Endometrial microvascular endothelial cells (primary cell): ENCODE data around the gene FOSL1. TPM values are rescaled to one million over a fixed set of nuclear protein-coding genes. Genes with fewer than 3 reads are reported as not detected.

Source experiments
- in situ Hi-C: cut with HindIII; loops from 2 replicates; pipeline ENCODE4 v1.10.0; 2017; ENCODE audit warnings: low sequenced_read_pairs, low pct_unique_long_range_greater_than_20kb; ENCODE audit errors: inconsistent ontology term
- total RNA-seq: library from RNA; depleted of rRNA; stranded (reverse); fragments of >200 nt; gene quantifications from one replicate; pipeline ENCODE4 v1.2.3, GENCODE V29; 2015; ENCODE audit errors: inconsistent ontology term

Gene FOSL1
- total RNA-seq, 1 donor from 2014 or later: 81.7 TPM

DNA sequence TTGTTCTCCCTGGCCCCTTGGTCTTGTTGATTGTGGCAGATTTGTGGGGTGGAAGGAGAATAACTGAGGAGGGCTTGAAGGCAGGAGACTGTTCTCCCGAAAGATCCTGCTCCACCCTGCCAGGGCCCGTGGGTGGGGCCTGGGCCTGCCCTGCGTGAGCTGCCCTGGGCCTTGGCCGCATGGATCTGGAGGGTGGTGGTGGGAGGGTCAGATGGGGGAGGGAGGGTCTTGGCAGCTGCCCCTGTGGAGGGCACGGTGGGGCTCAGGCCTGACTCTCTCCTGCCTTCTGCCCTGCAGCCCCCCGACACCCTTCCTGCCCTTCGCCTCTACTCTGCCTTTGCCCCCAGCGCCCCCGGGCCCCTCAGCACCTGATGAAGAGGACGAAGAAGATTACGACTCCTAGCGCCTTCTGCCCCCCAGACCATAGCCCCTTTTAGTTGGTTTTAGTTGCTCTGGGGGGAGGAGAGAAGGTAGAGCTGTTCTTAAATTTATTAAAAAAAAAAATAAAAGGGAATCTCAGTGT lies 20.9 kb upstream of the FOSL1 start:
- in situ Hi-C loops: no loop called here

DNA sequence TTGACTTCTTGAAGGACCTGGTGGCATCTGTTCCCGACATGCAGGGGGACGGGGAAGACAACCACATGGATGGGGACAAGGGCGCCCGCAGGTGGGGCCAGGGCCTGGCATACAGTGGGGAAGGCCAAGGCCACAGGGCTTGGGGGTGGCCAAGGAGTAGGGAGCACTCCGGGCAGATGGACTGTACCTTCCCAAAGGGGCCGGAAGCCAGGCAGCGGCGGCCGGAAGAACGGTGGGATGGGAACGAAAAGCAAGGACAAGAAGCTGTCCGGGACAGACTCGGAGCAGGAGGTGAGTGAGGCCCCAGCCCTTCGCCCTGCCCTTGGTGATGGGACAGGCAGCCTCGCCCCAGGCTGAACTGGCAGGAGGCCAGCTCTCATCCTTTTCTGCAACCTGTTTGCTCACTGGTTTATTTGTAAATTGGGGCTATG lies 20.2 kb upstream of the FOSL1 start:
- in situ Hi-C loops: no loop called here

DNA sequence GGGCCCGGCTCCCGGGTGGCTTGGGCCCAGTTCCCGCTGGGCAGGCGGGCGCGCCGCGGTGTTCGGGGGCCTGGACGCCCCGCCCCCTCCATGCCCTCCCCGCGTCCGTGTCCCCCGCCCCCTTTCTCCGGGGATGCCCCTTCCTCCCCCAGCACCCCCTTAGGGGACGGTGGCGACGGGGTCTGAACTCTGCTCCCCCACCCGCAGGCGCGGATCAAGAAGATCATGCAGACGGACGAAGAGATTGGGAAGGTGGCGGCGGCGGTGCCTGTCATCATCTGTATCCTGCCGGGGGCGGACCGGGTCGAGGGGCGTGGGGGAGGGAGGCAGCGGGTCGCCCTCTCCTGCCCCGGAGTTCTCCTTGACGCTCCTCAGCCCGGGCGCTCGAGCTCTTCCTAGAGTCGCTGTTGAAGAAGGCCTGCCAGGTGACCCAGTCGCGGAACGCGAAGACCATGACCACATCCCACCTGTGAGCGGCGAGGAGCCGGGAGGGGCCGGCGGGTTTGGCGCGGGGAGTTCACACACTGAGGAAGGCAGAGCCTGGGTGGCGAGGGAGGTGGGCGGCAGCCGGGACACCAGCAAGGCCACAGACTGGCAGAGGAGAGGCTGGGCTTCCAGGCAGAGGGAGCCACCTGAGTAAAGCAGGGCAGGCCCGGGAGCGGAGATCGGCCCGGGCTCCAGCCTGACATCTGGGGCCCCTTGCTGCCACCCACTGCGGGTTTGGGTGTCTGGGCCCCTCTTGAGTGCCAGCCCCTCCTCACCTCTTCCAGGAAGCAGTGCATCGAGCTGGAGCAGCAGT lies 19.6 kb upstream of the FOSL1 start:
- in situ Hi-C loops: no loop called here

DNA sequence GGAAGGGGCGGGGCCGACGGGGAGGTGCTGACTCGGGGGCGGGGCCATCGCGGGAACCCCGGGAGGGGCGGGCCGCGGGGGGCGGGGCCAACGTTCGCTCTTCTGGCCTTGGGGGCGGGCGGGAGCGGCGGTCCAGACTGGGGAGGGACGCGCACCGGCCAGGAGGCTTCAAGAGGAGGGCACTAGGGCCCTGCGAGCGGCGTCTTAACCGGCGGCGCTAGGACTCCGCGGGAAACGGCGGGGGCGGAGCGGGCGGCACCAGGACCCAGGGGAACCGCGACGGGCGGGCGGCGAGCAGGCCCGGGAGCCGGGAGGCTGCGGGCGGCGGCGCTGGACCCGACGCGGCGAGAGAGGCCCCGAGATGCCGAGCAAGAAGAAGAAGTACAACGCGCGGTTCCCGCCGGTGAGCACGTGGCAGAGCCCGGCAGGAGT lies 19.0 kb upstream of the FOSL1 start, which contains the start of gene DRAP1:
Gene DRAP1 (plus strand): TSS at position 286 of the 432 bp plus-strand sequence. CDS start 76 bp downstream, at position 362.
- in situ Hi-C loops: no loop called here

DNA sequence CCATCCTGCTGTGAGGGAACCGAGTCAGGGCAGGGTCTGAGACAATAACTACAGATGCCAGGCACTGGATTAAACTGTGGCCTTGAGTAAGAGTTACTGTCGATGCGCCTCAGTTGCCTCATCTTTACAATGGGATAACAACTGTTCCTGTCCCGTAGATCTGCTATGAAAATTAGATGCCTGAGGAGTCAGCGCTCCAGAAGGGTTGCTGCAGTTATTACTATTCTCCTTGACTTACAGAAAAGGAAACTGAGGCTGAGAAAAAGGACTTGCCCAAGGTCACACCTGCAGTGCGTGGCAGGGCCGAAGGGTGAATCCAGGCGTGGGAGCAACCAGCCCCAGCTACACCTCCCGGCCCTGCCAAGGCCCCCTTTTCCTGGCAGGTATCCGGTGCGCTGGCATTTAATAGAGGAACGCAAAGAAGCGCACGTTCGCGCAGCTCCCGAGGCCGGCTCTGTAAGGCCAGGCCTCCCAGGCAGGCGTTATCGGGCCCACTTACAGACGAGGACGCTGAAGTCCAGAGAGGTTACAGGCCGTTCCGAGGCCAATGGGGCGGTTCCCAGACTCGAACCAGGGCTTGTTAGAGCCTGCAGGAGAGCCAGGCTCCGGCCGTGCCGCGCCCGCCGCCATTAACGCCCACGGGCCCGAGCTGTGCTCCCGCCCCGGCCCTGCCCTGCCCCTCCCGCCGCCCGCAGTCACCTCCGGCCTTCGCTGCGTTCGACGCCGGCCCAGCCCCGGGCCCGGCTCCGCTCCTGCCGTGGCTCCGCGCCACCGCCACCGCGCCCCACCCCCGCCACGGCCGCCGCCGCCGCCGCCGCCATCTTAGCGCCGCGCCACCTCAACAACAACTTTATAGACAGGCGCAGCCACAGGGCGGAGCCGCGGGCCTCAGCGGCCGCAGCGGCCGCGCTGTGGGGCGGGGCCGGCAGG lies 18.3 kb upstream of the FOSL1 start, which contains the start of gene C11orf68:
Gene C11orf68 (minus strand): TSS at position 852 of the 930 bp plus-strand sequence. CDS start 31 bp downstream, at position 821.
- in situ Hi-C loops: no loop called here

DNA sequence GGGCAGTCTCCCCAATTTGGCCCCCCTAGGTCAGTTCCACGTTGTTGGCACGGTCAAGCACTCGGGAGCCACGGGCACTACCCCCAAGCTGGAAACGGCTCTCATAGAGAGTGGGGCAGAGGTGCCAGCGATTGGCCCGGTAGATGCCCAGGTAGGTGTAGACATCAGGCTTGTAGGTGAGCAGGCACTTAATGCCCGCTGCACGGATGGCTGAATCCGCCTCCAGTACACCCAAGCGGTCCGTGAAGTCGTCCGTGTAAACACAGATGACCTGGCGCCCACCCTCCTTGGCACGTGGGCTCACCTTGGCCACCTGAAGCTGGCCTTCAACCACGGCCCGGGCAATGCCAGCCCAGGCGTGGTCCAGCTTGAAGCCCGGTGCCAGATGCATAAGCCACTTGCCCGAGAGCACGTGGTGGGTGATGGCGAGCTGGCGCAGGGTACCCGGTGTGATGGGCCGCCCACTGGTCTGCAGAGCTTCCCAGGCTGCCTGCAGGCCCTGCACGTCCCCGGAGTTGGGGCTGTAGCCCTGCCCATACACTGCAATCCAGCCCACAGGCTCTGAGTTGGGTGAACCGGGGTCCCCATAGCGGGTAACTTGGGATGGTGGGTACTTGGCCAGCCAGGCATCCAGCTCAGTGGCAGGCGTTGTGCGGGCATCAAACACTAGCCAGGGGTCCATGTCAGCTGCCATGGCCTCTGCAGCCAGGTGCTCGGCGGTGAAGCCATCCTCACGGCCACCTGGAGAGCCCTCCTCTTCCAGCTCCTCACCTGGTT lies 17.4 kb upstream of the FOSL1 start:
- in situ Hi-C loops: no loop called here

DNA sequence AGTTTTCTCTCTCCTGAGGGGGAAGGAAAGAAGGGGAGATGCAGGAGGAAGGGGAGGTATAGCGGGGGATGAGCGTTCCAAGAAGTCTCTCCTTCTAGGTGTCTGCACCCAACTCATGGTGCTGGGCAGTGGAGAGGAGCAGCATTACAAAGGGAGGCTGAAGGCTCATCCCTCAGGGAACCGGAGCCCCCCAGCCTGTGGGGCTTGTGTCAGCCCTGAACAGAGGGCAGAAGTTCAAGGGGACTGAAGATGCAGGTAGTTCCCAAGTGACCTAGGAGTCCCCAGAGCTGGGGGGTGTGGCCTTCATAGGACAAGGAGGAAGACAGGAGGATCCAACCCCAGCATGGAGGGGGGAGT lies 16.9 kb upstream of the FOSL1 start:
- in situ Hi-C loops: no loop called here

DNA sequence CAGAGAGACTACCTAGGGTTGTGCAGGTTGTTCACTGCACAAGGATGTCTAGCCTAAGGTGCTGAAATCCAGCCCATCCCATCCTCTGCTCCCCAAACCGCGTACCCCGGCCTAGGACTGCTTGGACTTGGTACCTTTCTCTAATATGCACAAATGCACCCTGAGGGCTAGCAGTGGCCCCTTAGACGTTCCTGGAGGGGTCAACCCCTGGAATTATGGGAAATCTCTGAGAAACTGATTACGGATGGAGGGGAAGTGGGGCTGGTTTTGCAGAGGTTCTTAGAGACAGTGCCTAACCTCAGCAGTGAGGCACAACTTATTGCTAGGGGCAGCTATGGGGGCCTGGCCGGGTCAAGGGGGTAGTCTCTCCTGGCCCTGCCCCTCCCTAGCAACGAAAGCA lies 16.2 kb upstream of the FOSL1 start:
- in situ Hi-C loops: no loop called here

DNA sequence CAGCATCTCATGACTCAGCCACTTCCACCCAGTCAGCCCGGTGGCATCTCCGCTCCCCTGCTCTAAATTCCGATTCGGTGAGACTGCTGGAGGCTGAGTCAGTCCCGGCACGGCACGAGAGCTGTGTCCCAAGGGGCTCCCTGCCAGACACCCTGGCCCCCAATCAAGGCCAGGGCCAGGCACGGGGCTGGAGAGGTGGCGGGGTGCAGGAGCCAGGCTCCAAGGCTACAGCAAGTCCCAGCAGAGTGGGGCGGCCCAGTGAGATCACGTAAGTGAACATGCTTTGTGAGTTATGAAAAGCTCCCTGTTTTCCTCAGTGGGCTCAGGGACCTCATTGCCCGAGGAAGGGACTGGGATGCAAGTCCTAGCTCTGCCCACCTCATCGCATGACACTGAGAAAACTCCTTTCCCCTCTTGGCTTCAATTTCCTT lies 15.6 kb upstream of the FOSL1 start:
- in situ Hi-C loops: no loop called here

DNA sequence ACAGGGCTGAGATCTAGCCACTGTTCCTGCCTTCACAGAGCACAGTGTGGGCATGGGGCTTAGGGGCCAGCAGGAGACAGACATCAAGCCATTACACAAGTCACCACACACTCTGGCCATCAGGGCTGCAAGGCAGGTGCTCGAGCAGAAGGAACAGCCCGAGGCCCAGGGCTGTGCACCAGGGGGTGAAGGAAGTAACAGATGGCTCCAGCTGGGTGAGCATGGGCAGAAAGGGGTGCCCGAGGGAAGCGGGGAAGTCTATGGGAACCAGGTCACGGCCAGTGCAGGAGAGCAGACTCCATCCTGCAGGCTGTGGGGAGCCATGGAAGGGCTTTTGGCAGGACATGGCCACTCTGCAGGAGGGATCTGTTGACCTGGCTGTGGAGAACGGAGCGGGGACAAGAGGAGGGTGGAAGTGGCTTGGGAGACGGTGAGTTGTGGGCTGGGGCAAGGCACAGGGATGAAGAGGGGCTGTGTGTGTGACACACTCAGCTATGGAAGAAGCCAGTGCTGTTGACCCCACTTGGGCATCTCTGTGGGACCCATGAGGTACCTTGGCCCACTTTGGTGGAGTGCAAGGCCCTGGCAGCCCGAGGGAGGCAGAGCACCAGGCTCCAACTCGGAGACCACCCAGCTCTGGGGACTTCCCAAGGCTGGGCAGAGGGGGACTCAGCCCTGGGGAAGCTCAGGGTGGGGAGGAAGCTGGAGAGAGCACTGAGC lies 15.1 kb upstream of the FOSL1 start:
- in situ Hi-C loops: no loop called here

DNA sequence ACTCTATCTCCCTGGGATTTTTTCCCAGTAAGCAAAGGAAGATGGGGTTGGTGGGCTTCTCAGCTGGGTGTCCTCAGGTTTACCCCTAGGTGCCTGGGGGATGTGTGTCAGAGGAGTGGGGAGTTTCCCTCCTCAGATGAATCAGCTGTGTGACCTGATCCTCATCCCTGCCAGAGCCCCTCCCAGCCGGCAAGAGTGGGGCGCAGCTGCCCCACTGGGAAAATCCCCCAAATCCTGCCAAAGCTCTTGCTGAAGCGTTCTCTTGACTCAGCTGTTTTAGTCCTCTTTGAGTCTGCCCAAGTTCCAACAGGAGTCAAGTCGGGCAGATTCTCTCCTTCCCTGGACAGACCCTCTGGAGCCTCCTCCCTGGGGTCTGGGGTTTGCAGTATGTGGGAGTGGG lies 12.7 kb upstream of the FOSL1 start:
- in situ Hi-C loops: no loop called here

DNA sequence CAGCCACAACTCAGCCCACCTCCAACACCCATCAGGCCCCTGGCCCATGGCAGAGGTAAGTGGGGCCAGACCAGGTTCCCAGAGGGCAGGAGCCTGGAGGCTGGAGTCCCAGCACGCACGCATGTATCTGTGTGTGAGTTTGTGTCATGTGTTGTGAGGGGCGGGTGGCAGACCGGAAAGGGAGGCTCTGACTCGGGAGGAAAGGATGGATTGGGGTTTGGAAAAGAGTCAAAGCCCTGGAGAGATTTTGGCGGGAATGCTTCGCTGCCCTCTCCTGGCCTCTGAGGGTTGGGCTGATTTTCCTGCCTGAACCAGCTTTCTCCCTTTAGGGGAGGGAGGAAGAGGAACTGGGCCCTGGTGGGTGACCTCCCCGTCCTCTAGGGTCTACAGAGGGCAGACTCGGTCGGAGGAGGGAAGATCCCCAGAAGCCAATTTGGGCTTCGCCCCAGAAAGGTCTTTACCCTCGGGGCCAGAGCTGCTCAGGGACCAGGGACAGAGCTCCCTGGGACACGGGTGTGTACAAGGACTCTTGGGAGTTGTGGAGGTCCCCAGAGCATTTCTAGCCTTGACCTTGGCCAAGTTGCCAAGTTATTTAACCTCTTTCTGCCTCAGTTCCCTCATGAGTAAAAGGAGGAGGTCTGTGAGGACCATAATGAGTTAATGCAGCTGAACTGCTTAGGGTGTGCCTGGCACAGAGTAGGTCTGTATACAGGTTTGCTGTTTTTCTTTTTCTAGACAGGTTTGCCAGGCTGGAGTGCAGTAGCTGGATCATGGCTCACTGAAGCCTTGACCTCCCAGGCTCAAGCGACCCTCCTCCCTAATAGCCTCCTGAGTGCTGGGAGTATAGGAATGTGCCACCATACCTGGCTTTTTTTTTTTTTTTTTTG lies 11.7 kb upstream of the FOSL1 start:
- in situ Hi-C loops: no loop called here

DNA sequence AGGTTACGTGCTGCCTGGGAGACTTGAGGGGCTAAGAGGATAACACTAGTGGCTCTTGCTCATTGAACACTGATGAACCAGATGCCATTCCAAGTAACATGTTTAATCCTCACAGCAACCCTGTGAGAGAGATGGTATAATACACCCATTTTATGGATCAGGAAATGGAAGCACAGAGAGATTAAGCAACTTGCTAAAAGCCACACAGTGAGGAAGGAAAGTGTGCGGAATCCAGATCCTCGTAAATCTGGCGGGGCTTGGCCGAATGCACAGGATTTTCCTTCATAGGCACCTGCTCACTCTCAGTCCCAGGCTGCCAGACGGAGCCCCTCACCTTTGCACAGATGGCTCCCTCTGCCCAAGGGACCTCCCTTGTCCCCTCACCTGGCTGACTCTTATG lies 7.7 kb upstream of the FOSL1 start:
- in situ Hi-C loops: no loop called here

DNA sequence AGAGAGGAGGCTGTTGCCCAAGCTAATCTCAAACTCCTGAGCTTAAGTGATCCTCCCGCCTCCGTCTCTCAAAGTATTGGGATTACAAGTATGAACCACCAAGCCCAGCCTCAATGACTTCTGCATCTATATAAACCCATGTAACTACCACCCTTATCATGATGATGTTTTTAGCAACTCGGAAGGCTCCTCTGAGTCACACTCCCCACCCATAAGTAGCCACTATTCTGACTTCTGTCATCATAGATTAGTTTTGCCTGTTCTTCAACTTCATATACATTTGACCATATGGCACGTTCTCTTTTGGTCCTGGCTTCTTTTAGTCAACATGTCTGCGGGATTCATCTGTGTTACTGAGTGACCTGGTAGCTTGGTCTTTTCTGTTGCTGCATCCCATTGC lies 6.4 kb upstream of the FOSL1 start:
- in situ Hi-C loops: no loop called here

DNA sequence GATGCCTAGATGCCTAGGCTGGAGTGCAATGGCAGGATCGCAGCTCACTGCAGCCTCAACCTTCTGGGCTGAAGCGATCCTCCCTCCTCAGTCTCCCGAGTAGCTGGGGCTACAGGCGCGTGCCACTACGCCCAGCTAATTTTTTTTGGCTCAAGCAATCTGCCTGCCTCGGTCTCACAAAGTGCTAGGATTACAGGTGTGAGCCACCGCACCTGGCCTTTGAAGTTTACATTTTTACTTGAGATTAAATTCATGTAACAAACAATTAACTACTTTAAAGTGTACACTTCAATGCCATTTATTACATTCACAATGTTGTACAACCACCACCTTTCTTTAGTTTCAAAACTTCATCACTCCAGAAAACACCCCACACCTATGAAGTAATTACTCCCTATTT lies 3.5 kb upstream of the FOSL1 start:
- in situ Hi-C loops: no loop called here

DNA sequence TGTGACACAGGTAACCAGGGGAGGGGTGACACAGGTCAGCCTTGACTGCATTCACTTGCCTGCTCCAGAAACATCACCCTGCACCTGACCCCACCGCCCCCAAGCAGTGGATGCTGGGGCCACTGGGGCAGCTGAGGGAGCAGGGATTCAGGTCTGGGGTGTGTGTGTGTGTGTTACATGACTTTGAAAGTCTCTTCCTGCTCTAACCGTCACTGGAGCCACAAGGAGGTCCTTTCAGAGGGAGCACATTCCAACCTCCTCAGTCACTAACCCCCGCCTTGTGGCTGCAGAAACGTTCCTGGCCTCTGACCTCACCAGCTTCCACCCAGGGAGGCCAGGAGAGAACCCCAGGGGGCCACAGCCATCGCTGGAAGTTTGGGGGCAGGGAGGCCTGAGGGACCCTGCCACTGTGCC lies 2.9 kb upstream of the FOSL1 start:
- in situ Hi-C loops: no loop called here

DNA sequence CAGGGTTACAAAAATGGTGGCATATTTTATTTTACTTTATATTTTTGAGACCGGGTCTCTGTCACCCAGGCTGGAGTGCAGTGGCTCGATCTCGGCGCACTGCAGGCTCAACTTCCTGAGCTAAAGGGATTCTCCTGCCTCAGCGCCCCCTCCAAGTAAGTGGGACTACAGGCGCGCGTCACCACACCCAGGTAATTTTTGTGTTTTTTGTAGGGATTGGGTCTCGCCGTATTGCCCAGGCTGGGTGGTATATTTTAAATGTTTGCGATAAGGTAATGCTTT lies 652 bp upstream of the FOSL1 start:
- in situ Hi-C loops: no loop called here
